GM12878 (cell line): Measurements from ENCODE around the gene CTNNA2.

Source experiments
- NBN ChIP-seq: fragments of 450-650 bp; IDR thresholded peaks from 2 replicates; pipeline ENCODE4 v1.6.1; 2016
- SMC3 ChIP-seq: IDR thresholded peaks from 2 replicates; pipeline ENCODE4 v1.6.1; 2011; ENCODE audit warnings: low read length, improper control_type of control experiment, borderline replicate concordance

DNA sequence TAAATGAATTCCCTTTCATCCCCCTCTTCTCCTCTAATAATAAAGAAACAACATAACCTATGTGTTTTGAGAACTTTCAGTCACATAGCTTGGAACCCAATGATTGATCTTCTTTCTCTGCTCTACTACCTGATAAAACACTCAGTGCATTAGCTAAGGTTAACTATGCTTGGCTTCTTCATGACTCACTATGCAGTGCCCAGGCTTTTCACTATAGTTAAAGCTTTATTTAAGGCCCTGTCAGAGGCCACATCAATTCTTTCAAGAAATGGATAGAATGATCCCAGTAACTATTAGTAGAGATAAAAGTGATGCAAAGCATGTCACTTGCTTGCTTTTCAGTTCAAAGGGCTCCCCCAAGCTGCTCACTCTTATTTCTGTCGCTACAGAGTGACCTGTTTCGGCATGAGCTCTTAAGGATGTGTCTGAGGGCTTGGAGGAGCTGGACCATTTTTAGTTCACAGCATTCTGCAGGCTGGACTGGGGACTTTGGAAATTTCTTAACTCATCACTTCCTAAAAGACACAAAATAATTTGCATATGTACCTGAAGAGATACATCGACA, 407.7 kb downstream of the CTNNA2 start:
- TF ChIP-seq SMC3 (no peak), NBN (no peak)
